ENCODE results near the gene ETNPPL. TPM values are rescaled to one million over a fixed set of nuclear protein-coding genes. Genes with fewer than 3 reads are reported as not detected.

ETNPPL gene
- total and polyA plus RNA-seq, 2 donors (not counting 3 experiments of a cell fraction or from before 2014, with no cell fraction given): not detected

- no peak overlapping the region for H3K4me2 ChIP-seq (ENCODE audit: insufficient read depth, low read length)
- no peaks in the 10 kb centered on the region for H3K9me3 ChIP-seq (replicated peaks; ENCODE audit: control insufficient read depth, insufficient read depth, low read length)
- H4K20me1 ChIP-seq (replicated peaks; ENCODE audit: control insufficient read depth, extremely low read depth, insufficient read depth, low read length): no peaks in the 10 kb centered on the region
- H3K4me3 ChIP-seq (replicated peaks in 1 of 3; ENCODE audit: insufficient read depth in 1 of 3, low read depth in 1 of 3, low read length in 3 of 3): no peak overlapping the region
- H3K36me3 ChIP-seq (ENCODE audit: control insufficient read depth in 2 of 2, extremely low read depth in 1 of 2, insufficient read depth in 2 of 2, low read length in 2 of 2): no peaks in the 10 kb centered on the region
- no peak overlapping the region for H2AFZ ChIP-seq (ENCODE audit: low read depth, low read length)
- no peak overlapping the region for H3K9ac ChIP-seq (replicated peaks; ENCODE audit: extremely low read depth, insufficient read depth, low read length)
- POLR2A ChIA-PET: no interaction called here
- peaks cover 10% of the 10 kb centered on the region in 2 experiments for H3K27me3 ChIP-seq (ENCODE audit: control insufficient read depth in 2 of 2, insufficient read depth in 2 of 2, low read length in 2 of 2)
- no peak for FAIRE-seq
- TF ChIP-seq EZH2 (IDR thresholded peaks at IDR 0.05; ENCODE audit: borderline replicate concordance, low read depth, low read length, severe bottlenecking) (no peak), GATA2 (IDR thresholded peaks at IDR 0.05; ENCODE audit: insufficient read depth, insufficient read length, low read depth, low read length) (peak; percentile 35), MYC (IDR thresholded peaks at IDR 0.05; ENCODE audit: low read depth, low read length) (no peak), POLR2A (IDR thresholded peaks at IDR 0.05; ENCODE audit: low read depth, low read length) (no peak), JUN (IDR thresholded peaks at IDR 0.05; ENCODE audit: borderline replicate concordance, insufficient read depth, insufficient read length, low read depth) (no peak), MAX (IDR thresholded peaks at IDR 0.05; ENCODE audit: insufficient read depth, insufficient read length) (no peak)
- H3K27ac ChIP-seq (ENCODE audit: insufficient read depth, low read depth, low read length): no peak overlapping the region
- peak; percentile 12 for DNase-seq (ENCODE audit: low read depth, low spot score)
- CTCF ChIA-PET: no interaction called here
- no peaks in the 10 kb centered on the region for H3K79me2 ChIP-seq (ENCODE audit: control insufficient read depth, insufficient read depth, low read length)
- H3K9me1 ChIP-seq (replicated peaks; ENCODE audit: control insufficient read depth, extremely low read depth, insufficient read depth, low read length): no peaks in the 10 kb centered on the region
- BruUV-seq (replicated peaks): no TSS peak
- peaks cover 5% of the 10 kb centered on the region for H3K4me1 ChIP-seq (ENCODE audit: control insufficient read depth, extremely low read depth, insufficient read depth, low read length)
- dilution Hi-C loops (cut with MboI; ENCODE audit: extremely low pct_ligation_motif_present, low sequenced_read_pairs): no loop called here
- intact Hi-C loops (cut with micrococcal nuclease): no loop called here
Observed at GRCh38 chr4:108763986-108764385, 1.1 kb upstream of the ETNPPL start.

GRCh38 chr4:108763226-108763593 lies 357 bp upstream of the ETNPPL start:
- dilution Hi-C loops (cut with MboI; ENCODE audit: extremely low pct_ligation_motif_present, low sequenced_read_pairs): no loop called here

More at GRCh38 chr4:108763226-108763593, 357 bp upstream of the ETNPPL start:
- FAIRE-seq: no peak
- Histone ChIP-seq H3K79me2 (ENCODE audit: control insufficient read depth, insufficient read depth, low read length) (no peaks in the 10 kb centered on the region), H3K27ac (ENCODE audit: insufficient read depth, low read depth, low read length) (no peak overlapping the region), H3K9me3 (replicated peaks; ENCODE audit: control insufficient read depth, insufficient read depth, low read length) (no peaks in the 10 kb centered on the region), H3K4me3 (replicated peaks in 1 of 3; ENCODE audit: insufficient read depth in 1 of 3, low read depth in 1 of 3, low read length in 3 of 3) (peak overlapping the region in 2 of 3 experiments; percentile 44 to 61), H3K36me3 (ENCODE audit: control insufficient read depth in 2 of 2, extremely low read depth in 1 of 2, insufficient read depth in 2 of 2, low read length in 2 of 2) (no peaks in the 10 kb centered on the region), H3K4me1 (ENCODE audit: control insufficient read depth, extremely low read depth, insufficient read depth, low read length) (peaks cover 5% of the 10 kb centered on the region), H3K9me1 (replicated peaks; ENCODE audit: control insufficient read depth, extremely low read depth, insufficient read depth, low read length) (no peaks in the 10 kb centered on the region), H3K4me2 (ENCODE audit: insufficient read depth, low read length) (peak overlapping the region; percentile 75), H2AFZ (ENCODE audit: low read depth, low read length) (peak overlapping the region; percentile 93), H4K20me1 (replicated peaks; ENCODE audit: control insufficient read depth, extremely low read depth, insufficient read depth, low read length) (no peaks in the 10 kb centered on the region), H3K27me3 (ENCODE audit: control insufficient read depth in 2 of 2, insufficient read depth in 2 of 2, low read length in 2 of 2) (peaks cover 10% of the 10 kb centered on the region in 2 experiments), H3K9ac (replicated peaks; ENCODE audit: extremely low read depth, insufficient read depth, low read length) (no peak overlapping the region)
- peak; percentile 15 for DNase-seq (ENCODE audit: low read depth, low spot score)
- TF ChIP-seq POLR2A (IDR thresholded peaks at IDR 0.05; ENCODE audit: low read depth, low read length) (no peak), GATA2 (IDR thresholded peaks at IDR 0.05; ENCODE audit: insufficient read depth, insufficient read length, low read depth, low read length) (no peak), JUN (IDR thresholded peaks at IDR 0.05; ENCODE audit: borderline replicate concordance, insufficient read depth, insufficient read length, low read depth) (no peak), CTCF (IDR thresholded peaks at IDR 0.05; ENCODE audit: extremely low read depth in 1 of 2, insufficient read depth in 1 of 2, low read depth in 1 of 2, low read length in 2 of 2) (no peak), MYC (IDR thresholded peaks at IDR 0.05; ENCODE audit: low read depth, low read length) (no peak), MAX (IDR thresholded peaks at IDR 0.05; ENCODE audit: insufficient read depth, insufficient read length) (no peak), EZH2 (IDR thresholded peaks at IDR 0.05; ENCODE audit: borderline replicate concordance, low read depth, low read length, severe bottlenecking) (no peak), FOS (IDR thresholded peaks at IDR 0.05; ENCODE audit: borderline replicate concordance, insufficient read depth, low read length) (no peak), POLR2AphosphoS5 (IDR thresholded peaks at IDR 0.05; ENCODE audit: insufficient read depth, low read depth, low read length) (no peak)
- no TSS peak for BruUV-seq (replicated peaks)
- CTCF ChIA-PET: interaction anchor here (0.6 to 1.4 kb wide), 5 partner anchors 11 to 312 kb away, joined by 3 to 4 read pairs (median 3); no protein-coding TSS in a partner anchor
- POLR2A ChIA-PET: no interaction called here
- intact Hi-C loops (cut with micrococcal nuclease): no loop called here

All from endothelial cell of umbilical vein (primary cell).